ENCODE data around the gene FYN.

DNA sequence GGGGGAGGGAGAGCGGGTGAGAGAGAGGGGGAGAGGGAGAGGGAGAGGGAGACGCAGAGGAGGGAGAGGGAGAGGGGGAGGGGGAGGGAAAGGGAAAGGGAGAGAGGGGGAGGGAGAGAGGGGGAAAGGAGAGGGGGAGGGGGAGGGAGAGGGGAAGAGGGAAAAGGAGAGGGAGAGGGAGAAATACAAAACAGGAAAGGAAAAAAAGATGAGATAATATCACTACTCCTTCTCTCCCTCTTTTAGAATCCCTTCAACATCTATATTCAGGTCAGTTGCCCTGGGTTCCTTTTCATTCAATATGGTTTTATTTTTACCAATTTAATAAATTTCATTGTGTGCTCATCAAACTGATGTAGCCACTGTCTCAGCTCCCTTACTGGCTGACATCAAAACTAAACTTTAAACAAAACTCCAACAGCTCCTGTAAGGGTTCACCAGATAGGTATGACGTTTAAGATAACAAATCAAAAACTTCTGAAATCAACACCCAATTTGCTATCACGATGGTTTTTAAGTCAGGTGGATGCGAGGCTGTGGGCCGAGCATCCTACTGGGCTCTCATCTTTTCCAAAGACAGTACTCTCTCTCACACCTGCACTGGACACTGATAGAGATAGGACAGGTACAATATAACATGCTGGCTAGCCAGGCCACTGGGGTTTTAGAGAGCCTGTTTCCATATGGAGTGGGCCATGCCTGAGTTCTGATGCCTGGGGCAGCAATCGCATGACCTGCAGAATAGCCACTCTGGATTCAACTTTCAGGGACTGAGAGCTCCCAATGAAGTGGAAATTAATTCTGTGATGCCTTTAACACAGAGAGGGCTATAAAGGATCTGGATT is 99.5 kb downstream of the FYN start:
- no peak for TF ChIP-seq RAD21 (IDR thresholded peaks at IDR 0.05; ENCODE audit: low read length)
- TF ChIP-seq, protein P1, sequence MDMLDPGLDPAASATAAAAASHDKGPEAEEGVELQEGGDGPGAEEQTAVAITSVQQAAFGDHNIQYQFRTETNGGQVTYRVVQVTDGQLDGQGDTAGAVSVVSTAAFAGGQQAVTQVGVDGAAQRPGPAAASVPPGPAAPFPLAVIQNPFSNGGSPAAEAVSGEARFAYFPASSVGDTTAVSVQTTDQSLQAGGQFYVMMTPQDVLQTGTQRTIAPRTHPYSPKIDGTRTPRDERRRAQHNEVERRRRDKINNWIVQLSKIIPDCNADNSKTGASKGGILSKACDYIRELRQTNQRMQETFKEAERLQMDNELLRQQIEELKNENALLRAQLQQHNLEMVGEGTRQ (IDR thresholded peaks at IDR 0.05; ENCODE audit: low read depth, low read length), result no peak
- TF ChIP-seq, protein P2, sequence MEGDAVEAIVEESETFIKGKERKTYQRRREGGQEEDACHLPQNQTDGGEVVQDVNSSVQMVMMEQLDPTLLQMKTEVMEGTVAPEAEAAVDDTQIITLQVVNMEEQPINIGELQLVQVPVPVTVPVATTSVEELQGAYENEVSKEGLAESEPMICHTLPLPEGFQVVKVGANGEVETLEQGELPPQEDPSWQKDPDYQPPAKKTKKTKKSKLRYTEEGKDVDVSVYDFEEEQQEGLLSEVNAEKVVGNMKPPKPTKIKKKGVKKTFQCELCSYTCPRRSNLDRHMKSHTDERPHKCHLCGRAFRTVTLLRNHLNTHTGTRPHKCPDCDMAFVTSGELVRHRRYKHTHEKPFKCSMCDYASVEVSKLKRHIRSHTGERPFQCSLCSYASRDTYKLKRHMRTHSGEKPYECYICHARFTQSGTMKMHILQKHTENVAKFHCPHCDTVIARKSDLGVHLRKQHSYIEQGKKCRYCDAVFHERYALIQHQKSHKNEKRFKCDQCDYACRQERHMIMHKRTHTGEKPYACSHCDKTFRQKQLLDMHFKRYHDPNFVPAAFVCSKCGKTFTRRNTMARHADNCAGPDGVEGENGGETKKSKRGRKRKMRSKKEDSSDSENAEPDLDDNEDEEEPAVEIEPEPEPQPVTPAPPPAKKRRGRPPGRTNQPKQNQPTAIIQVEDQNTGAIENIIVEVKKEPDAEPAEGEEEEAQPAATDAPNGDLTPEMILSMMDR (conservative IDR thresholded peaks at IDR 0.05; ENCODE audit: low read depth, low read length), result no peak
- no peak for TF ChIP-seq RFX5 (IDR thresholded peaks at IDR 0.05; ENCODE audit: low read depth, low read length)
- TF ChIP-seq MXI1 (IDR thresholded peaks at IDR 0.05; ENCODE audit: borderline replicate concordance, low read depth, low read length), result no peak
- TF ChIP-seq POLR2A (IDR thresholded peaks at IDR 0.05; ENCODE audit: low read depth, low read length), result no peak
- TF ChIP-seq CHD1 (IDR thresholded peaks at IDR 0.05; ENCODE audit: low read depth, low read length), result no peak
- TF ChIP-seq, protein P3, sequence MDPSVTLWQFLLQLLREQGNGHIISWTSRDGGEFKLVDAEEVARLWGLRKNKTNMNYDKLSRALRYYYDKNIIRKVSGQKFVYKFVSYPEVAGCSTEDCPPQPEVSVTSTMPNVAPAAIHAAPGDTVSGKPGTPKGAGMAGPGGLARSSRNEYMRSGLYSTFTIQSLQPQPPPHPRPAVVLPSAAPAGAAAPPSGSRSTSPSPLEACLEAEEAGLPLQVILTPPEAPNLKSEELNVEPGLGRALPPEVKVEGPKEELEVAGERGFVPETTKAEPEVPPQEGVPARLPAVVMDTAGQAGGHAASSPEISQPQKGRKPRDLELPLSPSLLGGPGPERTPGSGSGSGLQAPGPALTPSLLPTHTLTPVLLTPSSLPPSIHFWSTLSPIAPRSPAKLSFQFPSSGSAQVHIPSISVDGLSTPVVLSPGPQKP (IDR thresholded peaks at IDR 0.05; ENCODE audit: borderline replicate concordance, low read depth, low read length), result no peak
- no peak for TF ChIP-seq MAZ (IDR thresholded peaks at IDR 0.05; ENCODE audit: borderline replicate concordance, low read depth, low read length)
- TF ChIP-seq RCOR1 (IDR thresholded peaks at IDR 0.05; ENCODE audit: insufficient replicate concordance, low read length), result no peak

Data from IMR-90 (cell line).